PC-9 (cell line): ENCODE data around the gene VAT1.

Experiments used
- CTCF ChIP-seq: fragments of 200-600 bp; sonication (generic); conservative IDR thresholded peaks from 2 replicates; pipeline ENCODE4 v1.6.1; 2017; ENCODE audit warnings: mixed run types, antibody characterized with exemption, mild to moderate bottlenecking, moderate library complexity
- EZH2 ChIP-seq: fragments of 200-600 bp; sonication (generic); IDR thresholded peaks from 2 replicates; pipeline ENCODE4 v1.8.0; 2017; ENCODE audit warnings: antibody characterized with exemption, low read depth

GRCh38 chr17:43024407-43025289, 2.5 kb upstream of the VAT1 start, which contains the start of gene RND2:
- peak; percentile 73 for TF ChIP-seq CTCF
- no peak for TF ChIP-seq EZH2
